PC-3 (cell line): ENCODE results near the gene PADI6. TPM values are rescaled to one million over a fixed set of nuclear protein-coding genes. Genes with fewer than 3 reads are reported as not detected.

Experiments used
- ATAC-seq: fragments of 200-7000 bp; cut with Tn5 transposase; 2 replicates; pipeline ENCODE4 v1.9.1; 2020; ENCODE audit warnings: mild to moderate bottlenecking, moderate library complexity
- BruUV-seq: library from RNA; stranded (reverse); fragments of 400-500 nt; replicated peaks from 2 replicates; lab custom pipeline; 2021; lab: Mats Ljungman, UMichigan
- CTCF ChIA-PET: fragments of 300-600 bp; sonication (Branson Sonifier 250); formaldehyde crosslinking; loops from one replicate; lab custom pipeline; 2022; ENCODE audit warnings: antibody characterized with exemption; lab: Charles Lee
- POLR2A ChIA-PET: fragments of 300-600 bp; sonication (Branson Sonifier 250); formaldehyde crosslinking; loops from one replicate; lab custom pipeline; 2022; ENCODE audit warnings: antibody characterized with exemption; ENCODE audit not compliant: unreplicated experiment; lab: Charles Lee
- DNase-seq: peaks from one replicate; pipeline ENCODE4 v3.0.0-alpha.2; 2015
- H2AFZ ChIP-seq: fragments of 300-600 bp; sonication (generic); 2 replicates; pipeline ENCODE4 v1.6.0; 2016; ENCODE audit warnings: antibody characterized with exemption, low read length
- H3F3A ChIP-seq: fragments of 300-600 bp; sonication (generic); one replicate; pipeline ENCODE4 v1.6.0; 2017; ENCODE audit warnings: antibody characterized with exemption, low read length, control low read depth, mild to moderate bottlenecking; ENCODE audit not compliant: unreplicated experiment
- H3K27ac ChIP-seq: fragments of 300-600 bp; sonication (generic); 2 replicates; pipeline ENCODE4 v1.5.1; 2016; ENCODE audit warnings: mild to moderate bottlenecking, low read length
- H3K27me3 ChIP-seq: fragments of 300-600 bp; sonication (generic); 2 replicates; pipeline ENCODE4 v1.6.1; 2016; ENCODE audit warnings: low read length, mixed read lengths
- H3K36me3 ChIP-seq: fragments of 300-600 bp; sonication (generic); 2 replicates; pipeline ENCODE4 v1.6.1; 2016; ENCODE audit warnings: low read depth, mixed run types, low read length, mixed read lengths
- H3K4me1 ChIP-seq: fragments of 300-600 bp; sonication (generic); 2 replicates; pipeline ENCODE4 v1.5.1; 2016; ENCODE audit warnings: low read length; ENCODE audit not compliant: insufficient read depth
- H3K4me2 ChIP-seq: fragments of 300-600 bp; sonication (generic); 2 replicates; pipeline ENCODE4 v1.6.0; 2016; ENCODE audit warnings: low read length
- H3K4me3 ChIP-seq: fragments of 300-600 bp; sonication (generic); 2 replicates; pipeline ENCODE4 v1.5.1; 2016; ENCODE audit warnings: mild to moderate bottlenecking, low read length, mixed read lengths
- H3K79me2 ChIP-seq: fragments of 300-600 bp; sonication (generic); 2 replicates; pipeline ENCODE4 v1.6.1; 2017; ENCODE audit warnings: low read length, mixed read lengths
- H3K9ac ChIP-seq: fragments of 300-600 bp; sonication (generic); 2 replicates; pipeline ENCODE4 v1.6.0; 2016; ENCODE audit warnings: mild to moderate bottlenecking, low read length
- H3K9me2 ChIP-seq: fragments of 300-600 bp; sonication (generic); replicated peaks from 2 replicates; pipeline ENCODE4 v1.6.1; 2016; ENCODE audit warnings: mixed run types, low read length, mixed read lengths
- H3K9me3 ChIP-seq: fragments of 300-600 bp; sonication (generic); 2 replicates; pipeline ENCODE4 v1.6.1; 2016; ENCODE audit warnings: low read length, mixed read lengths
- H4K20me1 ChIP-seq: fragments of 300-600 bp; sonication (generic); 2 replicates; pipeline ENCODE4 v1.6.1; 2016; ENCODE audit warnings: low read length, mixed read lengths
- EZH2 ChIP-seq: fragments of 300-600 bp; sonication (generic); IDR thresholded peaks from one replicate; pipeline ENCODE4 v1.6.1; 2017; ENCODE audit warnings: antibody characterized with exemption, mild to moderate bottlenecking, low read length; ENCODE audit not compliant: unreplicated experiment
- EZH2phosphoT487 ChIP-seq: fragments of 300-600 bp; sonication (generic); IDR thresholded peaks from 2 replicates; pipeline ENCODE4 v1.6.1; 2018; ENCODE audit warnings: mild to moderate bottlenecking, antibody characterized with exemption, low read length, borderline replicate concordance
- intact Hi-C: fragments of 100-400 bp; cut with micrococcal nuclease; formaldehyde crosslinking; loops from 2 replicates; pipeline ENCODE4 v1.9.0; 2023
- total RNA-seq: library from RNA; depleted of rRNA; stranded (reverse); fragments of >200 nt; gene quantifications from 2 replicates; pipeline ENCODE4 v1.2.3, GENCODE V29; 2014
- TF ChIP-seq, protein P1 (sequence below): fragments of 300-600 bp; sonication (generic); conservative IDR thresholded peaks from 2 replicates; pipeline ENCODE4 v1.5.1; 2017; ENCODE audit warnings: antibody characterized with exemption, low read depth, mild to moderate bottlenecking, low read length

PADI6 gene
- total RNA-seq, 1 experiment from 2014 or later, result not detected

- Histone ChIP-seq H3K9me3 (no peaks in the 10 kb centered on the region), H3K4me1 (no peaks in the 10 kb centered on the region), H3K27ac (no peak overlapping the region), H3K79me2 (no peaks in the 10 kb centered on the region), H2AFZ (no peak overlapping the region), H3K27me3 (no peaks in the 10 kb centered on the region), H3K4me2 (no peak overlapping the region), H3K9ac (no peak overlapping the region), H3K36me3 (no peaks in the 10 kb centered on the region), H3F3A (no peaks in the 10 kb centered on the region), H3K4me3 (no peak overlapping the region), H3K9me2 (no peaks in the 10 kb centered on the region), H4K20me1 (no peaks in the 10 kb centered on the region)
- no peak for DNase-seq
- ATAC-seq, result no peak
- intact Hi-C loops, result no loop called here
- ChIA-PET POLR2A (no interaction called here), CTCF (no interaction called here)
- TF ChIP-seq, protein P1, sequence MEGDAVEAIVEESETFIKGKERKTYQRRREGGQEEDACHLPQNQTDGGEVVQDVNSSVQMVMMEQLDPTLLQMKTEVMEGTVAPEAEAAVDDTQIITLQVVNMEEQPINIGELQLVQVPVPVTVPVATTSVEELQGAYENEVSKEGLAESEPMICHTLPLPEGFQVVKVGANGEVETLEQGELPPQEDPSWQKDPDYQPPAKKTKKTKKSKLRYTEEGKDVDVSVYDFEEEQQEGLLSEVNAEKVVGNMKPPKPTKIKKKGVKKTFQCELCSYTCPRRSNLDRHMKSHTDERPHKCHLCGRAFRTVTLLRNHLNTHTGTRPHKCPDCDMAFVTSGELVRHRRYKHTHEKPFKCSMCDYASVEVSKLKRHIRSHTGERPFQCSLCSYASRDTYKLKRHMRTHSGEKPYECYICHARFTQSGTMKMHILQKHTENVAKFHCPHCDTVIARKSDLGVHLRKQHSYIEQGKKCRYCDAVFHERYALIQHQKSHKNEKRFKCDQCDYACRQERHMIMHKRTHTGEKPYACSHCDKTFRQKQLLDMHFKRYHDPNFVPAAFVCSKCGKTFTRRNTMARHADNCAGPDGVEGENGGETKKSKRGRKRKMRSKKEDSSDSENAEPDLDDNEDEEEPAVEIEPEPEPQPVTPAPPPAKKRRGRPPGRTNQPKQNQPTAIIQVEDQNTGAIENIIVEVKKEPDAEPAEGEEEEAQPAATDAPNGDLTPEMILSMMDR, result no peak
- TF ChIP-seq EZH2, result no peak
- TF ChIP-seq EZH2phosphoT487, result no peak
- BruUV-seq, result no TSS peak
Measured at GRCh38 chr1:17330856-17331255, 41.1 kb upstream of the PADI6 start.

- DNase-seq, result no peak
- Histone ChIP-seq H3K36me3 (no peaks in the 10 kb centered on the region), H3K9ac (no peak overlapping the region), H3K27ac (no peak overlapping the region), H4K20me1 (no peaks in the 10 kb centered on the region), H3K27me3 (no peaks in the 10 kb centered on the region), H3K4me1 (no peaks in the 10 kb centered on the region), H3K4me3 (no peak overlapping the region), H3K9me2 (no peaks in the 10 kb centered on the region), H3K4me2 (no peak overlapping the region), H2AFZ (no peak overlapping the region), H3K9me3 (no peaks in the 10 kb centered on the region), H3F3A (no peaks in the 10 kb centered on the region), H3K79me2 (no peaks in the 10 kb centered on the region)
- ChIA-PET CTCF (no interaction called here), POLR2A (no interaction called here)
- TF ChIP-seq, protein P1, result no peak
- no peak for TF ChIP-seq EZH2
- no peak for TF ChIP-seq EZH2phosphoT487
- no TSS peak for BruUV-seq
- intact Hi-C loops, result no loop called here
- ATAC-seq, result no peak
Measured at GRCh38 chr1:17333081-17333480, 38.9 kb upstream of the PADI6 start.

DNA sequence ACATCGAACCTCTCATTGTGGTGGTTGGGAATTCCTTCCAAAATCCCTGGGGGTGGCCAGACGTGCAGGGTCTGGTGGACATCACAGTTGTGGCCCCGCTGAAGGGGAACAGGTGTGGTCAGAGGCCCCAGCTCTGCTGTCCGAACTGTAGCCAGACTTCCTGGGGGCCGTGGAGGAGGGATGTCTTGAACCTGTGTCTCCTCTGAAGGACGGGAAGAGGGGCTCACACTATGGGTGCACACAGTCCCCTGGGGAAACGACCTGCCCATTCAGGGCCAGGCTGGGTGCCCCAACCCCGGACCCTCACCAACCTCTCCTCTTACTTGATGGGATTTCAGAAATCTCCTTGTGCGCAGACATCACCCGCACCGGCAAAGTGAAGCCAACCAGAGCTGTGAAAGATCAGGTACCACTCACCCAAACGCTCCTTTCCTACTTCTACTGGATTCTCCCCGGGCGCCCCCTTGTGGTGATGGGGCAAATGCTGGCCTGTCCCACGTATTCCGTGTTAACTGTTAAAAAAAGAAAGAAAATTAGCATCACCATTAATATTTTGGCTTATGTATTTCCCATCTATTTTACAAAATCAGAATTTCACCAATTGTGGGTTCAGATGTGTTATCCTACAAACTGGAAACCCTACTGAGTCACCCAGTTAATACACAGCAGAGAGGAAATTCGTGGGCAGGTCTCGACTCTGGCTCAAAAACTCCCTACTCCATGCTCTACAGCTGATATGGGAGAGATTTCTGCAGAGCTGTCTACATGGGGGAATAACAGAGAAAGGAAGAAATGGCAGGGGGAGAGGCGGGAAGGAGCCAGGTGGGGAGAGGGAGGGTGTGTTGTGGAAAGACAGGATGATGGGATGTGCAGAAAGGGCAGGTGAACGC, 35.9 kb upstream of the PADI6 start:
- Histone ChIP-seq H3K27me3 (no peaks in the 10 kb centered on the region), H3K36me3 (no peaks in the 10 kb centered on the region), H3K9me3 (no peaks in the 10 kb centered on the region), H3F3A (no peaks in the 10 kb centered on the region), H3K4me3 (no peak overlapping the region), H4K20me1 (no peaks in the 10 kb centered on the region), H3K9ac (no peak overlapping the region), H3K9me2 (no peaks in the 10 kb centered on the region), H3K27ac (no peak overlapping the region), H2AFZ (no peak overlapping the region), H3K4me1 (peaks cover 4% of the 10 kb centered on the region; the same call in 1 of the 2 replicates), H3K79me2 (no peaks in the 10 kb centered on the region), H3K4me2 (no peak overlapping the region)
- DNase-seq, result peak; percentile 79
- BruUV-seq, result no TSS peak
- ChIA-PET CTCF (interaction anchor here (0.6 to 1.0 kb wide), 4 partner anchors 60 to 211 kb away, joined by 3 to 4 read pairs (median 4); partner anchors contain the start of gene PADI3), POLR2A (no interaction called here)
- intact Hi-C loops, result loop anchor here (1.0 to 5.0 kb wide), 3 partner anchors 49 to 211 kb away; no protein-coding TSS in a partner anchor
- ATAC-seq, result peak; percentile 94
- TF ChIP-seq EZH2phosphoT487 (no peak), EZH2 (no peak)
- TF ChIP-seq, protein P1, result peak; percentile 95
